Activated T-cell treated with anti-CD3 and anti-CD28 coated beads for 24 hours (primary cell): ENCODE data around the gene TNFRSF9.
"Not testable (repeated sequence)": the region's sequence is repeated elsewhere in the genome, so short reads cannot be mapped to it uniquely, and the experiment has no call there.

Experiments
- DNase-seq: peaks from one replicate; pipeline ENCODE4 v3.0.0-alpha.2; 2020; ENCODE audit warnings: low read depth

Gene TNFRSF9

GRCh38 chr1:7940745-7941436 lies at the start of gene TNFRSF9:
Gene TNFRSF9, minus strand, starts transcription at chr1:7940839. Its CDS starts 845 bp downstream, at chr1:7939994.
- DNase-seq = peak; percentile 75

DNA sequence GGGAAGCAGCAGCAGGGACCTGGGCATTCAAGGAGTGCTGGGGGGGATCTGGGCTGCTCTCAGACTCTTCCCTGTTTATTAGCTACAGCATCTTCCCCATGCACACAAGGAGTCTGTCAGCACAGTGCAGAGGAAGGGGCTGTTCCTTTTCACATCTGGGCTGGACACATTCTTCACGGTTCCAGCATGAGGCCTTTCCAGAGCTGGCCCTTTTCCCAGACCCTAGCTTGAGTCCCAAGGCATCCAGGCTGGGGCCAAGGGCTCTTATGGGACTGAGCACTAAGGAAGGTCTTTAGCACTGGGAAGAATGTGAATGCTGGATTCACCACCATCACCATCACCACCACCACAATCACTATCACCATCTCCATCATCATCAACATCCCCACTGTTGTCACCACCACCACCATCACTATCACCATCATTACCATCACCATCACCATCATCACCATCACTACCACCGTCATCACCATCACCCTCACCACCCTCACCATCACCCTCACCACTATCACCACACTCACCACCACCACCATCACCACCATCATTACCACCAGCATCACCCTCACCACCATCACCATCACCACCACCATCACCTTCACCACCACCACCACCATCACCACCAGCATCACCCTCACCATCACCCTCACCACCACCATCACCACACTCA lies 49.3 kb upstream of the TNFRSF9 start:
- DNase-seq = no peak

- DNase-seq = no peak
Observed at GRCh38 chr1:7988576-7988975, 47.9 kb upstream of the TNFRSF9 start.

DNA sequence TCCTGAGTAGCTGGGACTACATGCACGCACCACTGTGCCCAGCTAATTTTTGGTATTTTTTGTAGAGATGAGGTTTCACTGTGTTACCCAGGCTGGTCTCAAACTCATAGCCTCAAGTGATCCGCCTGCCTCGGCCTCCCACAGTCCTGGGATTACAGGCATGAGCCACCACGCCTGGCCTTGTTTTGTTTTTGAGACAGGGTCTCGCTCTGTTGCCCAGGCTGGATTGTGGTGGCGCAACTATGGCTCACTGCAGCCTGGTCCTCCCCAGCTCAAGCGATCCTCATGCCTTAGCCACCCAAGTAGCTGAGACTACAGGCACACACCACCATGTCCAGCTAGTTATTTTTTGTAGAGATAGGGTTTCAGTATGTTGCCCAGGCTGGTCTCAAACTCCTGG lies 46.9 kb upstream of the TNFRSF9 start:
- no peak for DNase-seq

GRCh38 chr1:7985851-7986612 lies 45.4 kb upstream of the TNFRSF9 start:
- no peak for DNase-seq

GRCh38 chr1:7984811-7985210 lies 44.2 kb upstream of the TNFRSF9 start:
- no peak for DNase-seq

- DNase-seq = no peak
Observed at GRCh38 chr1:7983086-7983778, 42.6 kb upstream of the TNFRSF9 start.

DNA sequence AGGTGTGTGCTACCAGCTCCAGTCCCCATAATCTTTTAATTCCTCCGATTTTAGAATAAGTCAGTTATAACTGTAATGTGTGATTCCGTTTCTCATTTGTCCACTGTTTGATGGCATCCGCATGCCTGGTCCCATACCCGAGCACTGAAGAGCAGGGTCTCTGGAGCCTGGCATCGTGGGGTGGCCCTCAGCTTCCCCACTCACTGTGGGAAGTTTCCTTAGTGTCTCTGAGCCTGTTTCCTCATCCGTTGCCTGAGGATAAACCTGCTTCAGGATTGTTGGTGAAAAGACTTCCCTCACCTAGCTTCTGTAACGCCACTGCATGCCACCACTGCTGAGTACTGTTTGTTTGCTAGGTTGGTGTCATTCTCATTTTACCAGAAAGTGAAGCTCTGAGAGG lies 40.3 kb upstream of the TNFRSF9 start:
- DNase-seq = no peak

DNA sequence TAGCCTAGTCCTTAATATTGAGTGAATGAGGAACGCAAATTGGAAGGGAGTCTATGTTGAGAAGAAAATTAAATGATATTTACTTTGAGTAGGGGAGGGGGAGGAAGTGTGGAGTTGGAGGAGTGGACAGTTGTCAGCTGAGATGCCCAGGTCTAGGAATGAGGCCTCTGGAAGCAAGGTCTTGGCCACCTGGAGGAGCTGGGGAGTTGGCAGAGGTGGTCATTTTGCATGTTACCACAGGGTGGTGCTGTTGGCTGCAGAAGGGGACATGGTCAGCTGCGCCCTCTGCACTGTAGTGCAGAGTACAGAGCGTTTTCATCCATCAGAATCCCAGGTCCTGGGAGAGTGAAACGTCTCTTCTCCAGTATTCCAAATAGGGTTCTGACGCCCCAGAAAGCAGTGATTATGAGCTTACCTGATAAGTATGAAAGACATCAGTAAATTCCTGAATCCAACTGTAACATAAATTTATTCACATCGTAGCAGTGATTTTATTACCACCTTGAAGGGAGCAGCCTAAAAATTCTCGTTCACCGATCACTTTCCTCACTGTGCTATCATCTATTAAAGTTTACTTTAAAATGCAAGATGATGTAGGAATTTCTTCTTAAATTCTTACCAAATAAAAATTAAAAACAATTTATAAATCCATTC lies 34.7 kb upstream of the TNFRSF9 start:
- peak; percentile 14 for DNase-seq

DNA sequence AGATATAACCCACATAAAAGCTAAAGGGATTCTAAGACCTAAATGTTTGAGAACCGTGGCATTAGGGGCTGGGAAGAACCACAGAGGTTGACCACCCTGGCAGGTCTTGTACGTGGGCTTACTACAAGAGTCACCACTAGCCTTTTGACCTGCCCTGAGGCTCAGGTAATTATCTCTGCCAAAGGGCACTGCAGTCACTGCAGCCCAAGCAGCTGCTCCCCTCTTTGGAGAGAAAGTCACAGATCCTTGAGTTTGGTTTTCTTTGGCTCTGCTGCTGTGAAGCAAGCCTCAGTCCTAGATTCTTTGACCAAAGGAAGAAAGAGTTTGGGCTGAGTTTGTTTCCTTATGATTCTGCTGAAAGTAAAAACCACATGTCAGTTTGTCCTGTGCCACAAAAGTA lies 32.4 kb upstream of the TNFRSF9 start:
- no peak for DNase-seq

DNA sequence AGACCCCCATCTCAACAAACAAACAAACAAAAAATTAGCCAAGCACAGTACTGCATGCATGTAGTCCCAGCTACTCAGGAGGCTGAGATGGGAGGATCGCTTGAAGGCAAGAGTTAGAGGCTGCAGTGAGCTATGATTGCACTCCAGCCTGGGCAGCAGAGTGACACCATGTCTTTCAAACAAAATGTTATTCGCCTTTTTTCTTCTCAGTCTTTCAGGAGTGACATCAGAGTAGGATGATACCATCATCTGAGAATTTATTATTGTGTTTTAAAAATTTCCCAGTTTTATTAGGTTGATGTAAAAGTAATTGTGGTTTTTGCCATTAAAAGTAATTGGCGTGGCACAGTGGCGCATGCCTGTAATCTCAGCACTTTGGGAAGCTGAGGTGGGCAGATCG lies 31.6 kb upstream of the TNFRSF9 start:
- DNase-seq = no peak

GRCh38 chr1:7971024-7971423 lies 30.4 kb upstream of the TNFRSF9 start:
- DNase-seq = no peak

- no peak for DNase-seq
Observed at GRCh38 chr1:7970246-7970645, 29.6 kb upstream of the TNFRSF9 start.

GRCh38 chr1:7967651-7968050 lies 27.0 kb upstream of the TNFRSF9 start:
- DNase-seq = no peak

DNA sequence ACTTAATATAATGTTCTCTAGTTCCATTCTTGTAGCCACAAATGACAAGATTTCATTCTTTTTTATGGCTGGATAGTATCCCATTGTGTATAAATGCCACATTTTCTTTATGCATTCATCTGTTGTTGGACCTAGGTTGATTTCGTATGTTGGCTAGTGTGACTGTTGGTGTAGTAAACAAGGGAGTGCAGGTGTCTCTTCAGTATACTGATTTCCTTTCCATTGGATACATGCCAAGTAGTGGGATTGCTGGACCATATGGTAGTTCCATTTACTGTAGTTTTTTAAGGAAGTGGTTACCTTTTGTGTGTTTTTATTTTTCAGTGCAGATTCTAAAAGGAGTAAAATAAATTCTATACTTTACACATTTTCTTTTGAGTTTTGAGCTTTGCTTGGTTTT lies 26.6 kb upstream of the TNFRSF9 start:
- no peak for DNase-seq

DNA sequence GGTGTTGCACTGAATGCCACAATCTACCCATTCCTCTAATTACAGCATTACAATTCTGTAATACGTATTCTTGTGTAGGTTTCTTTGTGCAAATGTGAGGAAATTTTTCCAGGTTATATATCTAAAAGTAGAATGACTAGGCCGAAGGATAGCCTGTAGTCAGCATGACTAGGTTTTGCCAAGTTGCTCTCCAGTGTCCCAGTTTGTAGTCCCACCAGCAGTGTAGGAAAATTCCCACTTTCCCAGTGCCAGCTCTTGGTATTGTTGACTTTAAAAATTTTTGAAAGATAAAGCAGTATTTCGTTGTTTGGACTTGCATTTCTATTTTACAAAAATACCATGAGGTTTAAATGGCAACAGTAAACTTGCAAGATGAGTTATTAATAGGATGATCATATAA lies 23.8 kb upstream of the TNFRSF9 start:
- DNase-seq = no peak

DNA sequence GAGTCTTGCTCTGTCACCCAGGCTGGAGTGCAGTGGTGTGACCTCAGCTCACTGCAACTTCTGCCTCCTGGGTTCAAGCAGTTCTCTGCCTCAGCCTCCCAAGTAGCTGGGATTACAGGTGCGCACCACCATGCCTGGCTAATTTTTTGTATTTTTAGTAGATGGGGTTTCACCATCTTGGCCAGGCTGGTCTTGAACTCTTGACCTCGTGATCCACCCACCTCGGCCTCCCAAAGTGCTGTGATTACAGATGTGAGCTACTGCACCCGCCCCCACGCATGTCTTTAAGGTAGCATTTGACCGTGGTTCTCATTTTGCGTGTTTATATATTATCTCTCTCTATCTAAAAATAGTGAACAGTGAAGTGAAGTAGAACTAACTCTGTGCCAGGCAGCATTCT lies 23.2 kb upstream of the TNFRSF9 start:
- DNase-seq = not testable (repeated sequence)

GRCh38 chr1:7963378-7963730 lies 22.7 kb upstream of the TNFRSF9 start:
- DNase-seq = not testable (repeated sequence)

DNA sequence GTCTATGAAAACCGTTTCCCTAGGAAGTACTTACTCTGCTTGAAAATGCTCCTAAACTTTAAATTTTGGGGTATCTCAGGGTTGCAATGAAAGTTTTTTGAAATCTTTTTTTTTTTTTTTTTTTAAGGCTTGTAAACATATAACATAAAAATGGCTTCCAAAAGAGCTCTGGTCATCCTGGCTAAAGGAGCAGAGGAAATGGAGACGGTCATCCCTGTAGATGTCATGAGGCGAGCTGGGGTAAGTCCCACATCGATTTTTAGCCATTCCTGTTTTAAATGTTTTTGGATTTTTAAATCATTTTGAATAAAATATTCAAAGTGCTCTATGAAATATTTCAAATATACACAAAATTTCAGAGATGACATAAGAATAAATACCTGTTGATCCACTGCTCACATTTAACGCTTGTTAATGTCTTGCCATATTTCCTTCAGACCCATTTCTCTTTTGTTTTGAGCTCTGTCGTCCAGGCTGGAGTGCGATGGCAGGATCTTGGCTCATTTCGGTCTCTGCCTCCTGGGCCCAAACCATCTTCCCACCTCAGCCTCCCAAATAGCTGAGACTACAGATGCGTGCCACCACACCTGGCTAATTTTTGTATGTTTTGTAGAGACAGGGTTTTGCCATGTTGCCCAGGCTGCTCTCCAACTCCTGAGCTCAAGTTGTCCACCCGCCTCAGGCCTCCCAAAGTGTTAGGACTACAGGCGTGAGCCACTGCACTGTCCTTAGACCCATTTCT lies 22.2 kb upstream of the TNFRSF9 start:
- DNase-seq = no peak

DNA sequence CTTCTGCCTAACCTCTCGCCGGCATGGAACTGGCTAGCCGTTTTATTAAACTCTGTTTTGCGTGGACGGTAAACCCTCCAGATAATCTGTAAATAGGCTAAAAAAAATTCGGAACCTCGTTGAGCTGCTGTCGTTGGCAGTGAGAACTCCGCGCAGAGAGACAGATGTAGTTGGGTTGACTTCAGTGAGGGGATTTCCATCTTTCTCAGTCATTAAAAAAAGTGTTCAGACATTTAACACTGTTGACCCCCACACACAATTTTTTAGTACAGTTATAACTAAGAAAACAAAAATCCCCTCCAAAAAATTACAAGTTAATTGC lies 21.3 kb upstream of the TNFRSF9 start:
- DNase-seq = peak; percentile 35

DNA sequence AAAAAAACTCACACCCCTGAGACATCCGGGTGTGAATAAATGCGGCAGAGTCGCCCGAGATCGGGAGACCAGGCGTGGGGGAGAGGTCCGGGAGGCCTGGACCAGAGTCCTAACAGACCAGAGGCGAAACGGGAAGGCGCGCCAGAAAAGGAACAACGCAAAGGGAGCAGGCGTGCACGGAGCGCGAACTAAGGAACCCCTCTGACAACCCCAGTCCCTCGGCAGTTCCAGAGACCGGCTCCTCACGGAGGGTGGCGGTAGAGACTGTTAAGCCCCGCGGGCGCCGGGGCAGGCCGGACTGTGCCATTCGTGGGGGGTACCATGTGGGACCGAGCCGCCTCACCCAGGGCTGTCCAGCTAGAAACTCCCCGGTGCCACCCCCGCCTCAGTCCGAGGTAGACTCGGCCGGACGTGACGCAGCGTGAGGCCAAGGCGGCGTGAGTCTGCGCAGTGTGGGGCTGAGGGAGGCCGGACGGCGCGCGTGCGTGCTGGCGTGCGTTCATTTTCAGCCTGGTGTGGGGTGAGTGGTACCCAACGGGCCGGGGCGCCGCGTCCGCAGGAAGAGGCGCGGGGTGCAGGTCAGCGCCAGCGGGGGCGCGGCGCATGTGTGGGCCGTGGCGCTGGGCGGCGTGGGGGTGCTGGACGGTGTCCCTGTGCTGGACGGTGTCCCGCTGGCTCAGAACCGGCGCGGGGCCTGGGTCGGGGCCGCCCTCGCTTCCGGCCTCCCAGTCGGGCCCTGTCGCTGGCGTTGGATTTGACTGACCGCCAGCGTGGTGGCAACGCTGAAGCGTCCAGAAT lies 20.8 kb upstream of the TNFRSF9 start, which contains the start of gene PARK7:
Gene PARK7, plus strand, starts transcription at position 496 of the 798 bp plus-strand sequence. CDS start 1,075 bp downstream, outside the sequence.
- DNase-seq = peak; percentile 100
